GM12878 (cell line): ENCODE data around the gene ACKR4. TPM values are rescaled to one million over a fixed set of nuclear protein-coding genes. Genes with fewer than 3 reads are reported as not detected.
A peak's percentile ranks its signal among the peaks of the same experiment; 100 is the strongest.

ENCODE experiments used
- ATAC-seq: fragments of 200-7000 bp; cut with Tn5 transposase; 3 replicates; pipeline ENCODE4 v1.9.1; 2020; ENCODE audit warnings: mild to moderate bottlenecking, moderate library complexity
- BruUV-seq: library from RNA; stranded (reverse); fragments of 400-500 nt; replicated peaks from 2 replicates; lab custom pipeline; 2021; lab: Mats Ljungman, UMichigan
- CTCF ChIA-PET: fragments of 300-600 bp; sonication (Branson Sonifier 250); formaldehyde crosslinking; extraction: SDS; loops from one replicate; lab custom pipeline; 2021; ENCODE audit warnings: inconsistent platforms; lab: Yijun Ruan, JAX
- POLR2A ChIA-PET: fragments of 350-600 bp; formaldehyde crosslinking; extraction: SDS; loops from one replicate; lab custom pipeline; 2021; ENCODE audit warnings: inconsistent platforms; lab: Charles Lee
- RAD21 ChIA-PET: fragments of 300-600 bp; sonication (Branson Sonifier 250); formaldehyde crosslinking; loops from one replicate; lab custom pipeline; 2023; ENCODE audit warnings: antibody characterized with exemption; ENCODE audit not compliant: unreplicated experiment; lab: Charles Lee
- SMC1A ChIA-PET: fragments of 300-600 bp; sonication (Branson Sonifier 250); formaldehyde crosslinking; loops from one replicate; lab custom pipeline; 2023; ENCODE audit not compliant: unreplicated experiment, uncharacterized antibody; lab: Charles Lee
- DNase-seq: peaks from one replicate; pipeline ENCODE4 v3.0.0-alpha.2; 2011; ENCODE audit warnings: low read depth, low spot score
- FAIRE-seq: peaks from 3 replicates; lab custom pipeline; 2011; peaks lifted over from hg19 to GRCh38; lab: Jason Lieb, UNC
- H2AFZ ChIP-seq: 2 replicates; pipeline ENCODE4 v1.6.0; 2011; ENCODE audit warnings: low read depth, low read length, control low read depth; ENCODE audit not compliant: control insufficient read depth
- H3K27ac ChIP-seq: 2 replicates; pipeline ENCODE4 v1.5.1; 2011; ENCODE audit warnings: control low read depth; ENCODE audit not compliant: control insufficient read depth, insufficient read depth
- H3K27me3 ChIP-seq, 2 experiments: replicated peaks in 1 of 2; 2 replicates each; pipeline versions ENCODE4 v1.6.0 to v1.6.1; 2011; ENCODE audit warnings: low read length in 1 of 2; ENCODE audit not compliant: control insufficient read depth in 2 of 2, insufficient read depth in 2 of 2
- H3K36me3 ChIP-seq, 2 experiments: 2 replicates each; pipeline ENCODE4 v1.5.1; 2011; ENCODE audit warnings: low read length in 1 of 2; ENCODE audit not compliant: control insufficient read depth in 2 of 2, insufficient read depth in 2 of 2
- H3K4me1 ChIP-seq: 2 replicates; pipeline ENCODE4 v1.6.1; 2011; ENCODE audit warnings: mild to moderate bottlenecking, low read length, moderate library complexity, mixed read lengths; ENCODE audit not compliant: control insufficient read depth, insufficient read depth
- H3K4me2 ChIP-seq: 2 replicates; pipeline ENCODE4 v1.6.0; 2011; ENCODE audit warnings: control low read depth; ENCODE audit not compliant: control insufficient read depth, insufficient read depth
- H3K4me3 ChIP-seq: fragments of 200-600 bp; sonication (generic); 2 replicates; pipeline ENCODE4 v1.5.1; 2016
- H3K79me2 ChIP-seq: 2 replicates; pipeline ENCODE4 v1.6.0; 2011; ENCODE audit warnings: low read length; ENCODE audit not compliant: control insufficient read depth, insufficient read depth
- H3K9ac ChIP-seq: 2 replicates; pipeline ENCODE4 v1.8.0; 2011; ENCODE audit warnings: low read length, control low read depth, mixed read lengths; ENCODE audit not compliant: control insufficient read depth, insufficient read depth
- H3K9me3 ChIP-seq: replicated peaks from 3 replicates; pipeline ENCODE4 v1.5.1; 2011; ENCODE audit warnings: mild to moderate bottlenecking, low read length; ENCODE audit not compliant: control insufficient read depth, insufficient read depth
- H4K20me1 ChIP-seq: 2 replicates; pipeline ENCODE4 v1.6.0; 2011; ENCODE audit not compliant: control insufficient read depth, insufficient read depth
- ASH2L ChIP-seq: fragments of 300-600, 200-600 bp; sonication (generic); IDR thresholded peaks from 2 replicates; pipeline ENCODE4 v1.6.1; 2017; ENCODE audit warnings: low read depth, mild to moderate bottlenecking, borderline replicate concordance
- CBX3 ChIP-seq: fragments of 200-600 bp; sonication (generic); IDR thresholded peaks from 2 replicates; pipeline ENCODE4 v1.6.1; 2016; ENCODE audit warnings: low read depth, borderline replicate concordance
- CTCF ChIP-seq, 3 experiments: IDR thresholded peaks in 2 of 3; conservative IDR thresholded peaks in 1 of 3; 2 replicates each; pipeline ENCODE4 v1.5.1; 2011; ENCODE audit warnings: low read depth in 3 of 3, low read length in 3 of 3, mild to moderate bottlenecking in 3 of 3, control low read depth in 2 of 3, moderate library complexity in 2 of 3, inconsistent platforms in 1 of 3, mixed read lengths in 1 of 3; ENCODE audit not compliant: control insufficient read depth in 2 of 3, insufficient read depth in 1 of 3; ENCODE audit errors: extremely low read depth in 1 of 3
- NFXL1 ChIP-seq: fragments of 450-650 bp; IDR thresholded peaks from 2 replicates; pipeline ENCODE4 v1.6.1; 2017; ENCODE audit warnings: antibody characterized with exemption, mild to moderate bottlenecking, borderline replicate concordance
- RAD21 ChIP-seq: IDR thresholded peaks from 2 replicates; pipeline ENCODE4 v1.6.1; 2011; ENCODE audit warnings: mild to moderate bottlenecking, low read depth, low read length, moderate library complexity; ENCODE audit not compliant: insufficient read depth
- RBBP5 ChIP-seq: fragments of 200-600 bp; sonication (generic); conservative IDR thresholded peaks from 2 replicates; pipeline ENCODE4 v1.6.1; 2016
- SMC3 ChIP-seq: IDR thresholded peaks from 2 replicates; pipeline ENCODE4 v1.6.1; 2011; ENCODE audit warnings: low read length, improper control_type of control experiment, borderline replicate concordance
- SRF ChIP-seq, 2 experiments: IDR thresholded peaks; 2 replicates each; pipeline ENCODE4 v1.6.1; 2011; ENCODE audit warnings: low read depth in 2 of 2, low read length in 2 of 2, mild to moderate bottlenecking in 1 of 2, moderate library complexity in 1 of 2
- ZNF592 ChIP-seq: fragments of 450-650 bp; IDR thresholded peaks from 2 replicates; pipeline ENCODE4 v1.6.1; 2017; ENCODE audit warnings: mild to moderate bottlenecking, moderate library complexity
- WGBS: methylation state at CpG from one replicate; pipeline ENCODE4 v1.1.6; 2016; ENCODE audit warnings: low lambda C conversion rate; ENCODE audit not compliant: insufficient replicate concordance, insufficient coverage; ENCODE audit errors: missing lambda C conversion rate; 5-methylcytosine and 5-hydroxymethylcytosine counted together
- in situ Hi-C: fragments of 300-500 bp; cut with MboI; formaldehyde crosslinking; loops from 9 replicates; pipeline ENCODE4 v1.14.3; 2018; ENCODE audit warnings: mixed read lengths
- intact Hi-C: fragments of 100-400 bp; cut with micrococcal nuclease; formaldehyde crosslinking; loops from one replicate; pipeline ENCODE4 v1.14.2; 2022; ENCODE audit not compliant: unreplicated experiment
- polyA plus RNA-seq, 11 experiments: library from polyadenylated mRNA; depleted of rRNA in 4 of 11; unstranded in 6 of 11; stranded (reverse) in 5 of 11; fragments of >200 nt; fragmentation: Nextera tagmentation in 4 of 11; fragmentation: Illumina TruSeq in 1 of 11; extraction: Ambion mirVana in 4 of 11; extraction: Trizol in 1 of 11; gene quantifications; 1 replicate in 1 of 11; 2 replicates in 10 of 11; pipeline versions ENCODE4 v1.2.1 to v1.2.3, GENCODE V29; 2011 to 2016; ENCODE audit warnings: inconsistent platforms in 2 of 11, missing spikeins in 2 of 11, low read depth in 1 of 11
- total RNA-seq, 4 experiments: library from RNA; depleted of rRNA in 3 of 4; stranded (reverse); fragments of >200 nt in 3 of 4; fragmentation: Illumina TruSeq in 1 of 4; extraction: Trizol in 1 of 4; gene quantifications; 2 replicates each; pipeline versions ENCODE4 v1.2.1 to v1.2.3, GENCODE V29; 2013 to 2021

Gene ACKR4
- total and polyA plus RNA-seq, 10 of the 15 experiments (the other 5 are each of a cell fraction or from before 2014, with no cell fraction given) = 0.06 to 0.40 (median 0.12) TPM

GRCh38 chr3:132641837-132642538 is 44.9 kb downstream of the ACKR4 start:
- Histone ChIP-seq H3K4me2 (no peak overlapping the region), H2AFZ (no peak overlapping the region), H3K27me3 (no peaks in the 10 kb centered on the region), H3K4me3 (no peak overlapping the region), H3K9ac (no peak overlapping the region), H3K79me2 (no peaks in the 10 kb centered on the region), H3K36me3 (no peaks in the 10 kb centered on the region; a peak in 2 of 4 replicates), H4K20me1 (no peaks in the 10 kb centered on the region), H3K9me3 (no peaks in the 10 kb centered on the region)
- intact Hi-C loops (loop anchor here (1.0 kb wide), 2 partner anchors 106 to 290 kb away; no protein-coding TSS in a partner anchor), in situ Hi-C loops (loop anchor here (10.0 kb wide), 1 partner anchor 97 kb away; no protein-coding TSS in a partner anchor)
- FAIRE-seq (peak; percentile 92), ATAC-seq (peak; percentile 85), DNase-seq (no peak)
- RAD21 ChIA-PET = interaction anchor here (0.7 to 3.9 kb wide), 8 partner anchors 16 to 112 kb away, joined by 3 to 53 read pairs (median 5); partner anchors contain the start of gene ACAD11
- no TSS peak for BruUV-seq
- SMC1A ChIA-PET = interaction anchor here (1.3 to 9.1 kb wide), 11 partner anchors 11 to 136 kb away, joined by 3 to 100 read pairs (median 5); partner anchors contain the start of gene ACKR4
- POLR2A ChIA-PET = interaction anchor here (0.6 to 1.7 kb wide), 2 partner anchors 15 to 106 kb away, joined by 3 to 4 read pairs; no protein-coding TSS in a partner anchor
- CTCF ChIA-PET = interaction anchor here (0.7 to 6.0 kb wide), 37 partner anchors 9 to 294 kb away, joined by 3 to 203 read pairs (median 5); partner anchors contain the start of genes ACAD11, ACKR4 and UBA5
- 67% methylated on average over 5 of the region's 5 CpGs for WGBS
- TF ChIP-seq ZNF592 (0 out of 2 replicates have a peak, but pooled peaks have one; percentile 18), NFXL1 (no peak), ASH2L (no peak), RAD21 (peak; percentile 74), SRF (IDR thresholded peaks at IDR 0.05; ENCODE audit: low read depth in 2 of 2, low read length in 2 of 2) (no peak), SMC3 (peak; percentile 39; the same call in 1 of the 2 replicates), CBX3 (no peak), RBBP5 (no peak), CTCF (IDR thresholded peaks at IDR 0.05 in 2 of 3, conservative IDR thresholded peaks at IDR 0.05 in 1 of 3; ENCODE audit: control insufficient read depth in 2 of 3, extremely low read depth in 1 of 3, insufficient read depth in 1 of 3, low read depth in 3 of 3, low read length in 3 of 3) (peak; percentile 53 to 64 (median 55); a peak in 5 of 6 replicates)
- TF ChIP-seq, all 136 proteins: peak for 4
- Histone ChIP-seq H3K4me1 (no peaks in the 10 kb centered on the region), H3K27ac (no peak overlapping the region)
